Breast epithelium (tissue), 4 donors: ENCODE measurements around the gene MDN1. TPM values are rescaled to one million over a fixed set of nuclear protein-coding genes. Genes with fewer than 3 reads are reported as not detected.
"Not testable (repeated sequence)": the region's sequence is repeated elsewhere in the genome, so short reads cannot be mapped to it uniquely, and the experiment has no call there.

ENCODE experiments used
- DNase-seq, 2 donors: peaks; one replicate each; pipeline ENCODE4 v3.0.0-alpha.2; 2019; ENCODE audit warnings: low spot score in 2 of 2
- H3K27ac ChIP-seq, 2 donors: fragments of 200-600 bp; sonication (generic) in 1 of 2; one replicate each; pipeline ENCODE4 v1.5.1; 2016 to 2019; ENCODE audit warnings: mild to moderate bottlenecking in 1 of 2
- H3K27me3 ChIP-seq, 2 donors: fragments of 200-600 bp; sonication (generic) in 1 of 2; one replicate each; pipeline versions ENCODE4 v1.5.1 to v1.6.0; 2017 to 2019; ENCODE audit warnings: control low read depth in 1 of 2, mild to moderate bottlenecking in 1 of 2
- H3K36me3 ChIP-seq: fragments of 200-600 bp; one replicate; pipeline ENCODE4 v1.5.1; 2019
- H3K4me1 ChIP-seq, 2 donors: fragments of 200-600 bp; sonication (generic); one replicate each; pipeline ENCODE4 v1.5.1; 2016 to 2019; ENCODE audit warnings: control low read depth in 1 of 2
- H3K4me3 ChIP-seq, 3 donors: fragments of 200-600 bp; sonication (generic); 1 replicate in 2 of 3; 2 replicates in 1 of 3; pipeline ENCODE4 v1.5.1; 2016 to 2019; ENCODE audit warnings: mild to moderate bottlenecking in 3 of 3, moderate library complexity in 2 of 3
- H3K9me3 ChIP-seq, 2 donors: fragments of 200-600 bp; sonication (generic) in 1 of 2; one replicate each; pipeline ENCODE4 v1.5.1; 2016 to 2019; ENCODE audit warnings: control low read depth in 1 of 2
- CTCF ChIP-seq, 3 donors: fragments of 450-650 bp; IDR thresholded peaks; one replicate each; pipeline ENCODE4 v1.5.1; 2016 to 2017; ENCODE audit warnings: antibody characterized with exemption in 3 of 3, mild to moderate bottlenecking in 3 of 3, moderate library complexity in 3 of 3
- POLR2A ChIP-seq: fragments of 450-650 bp; IDR thresholded peaks from one replicate; pipeline ENCODE4 v1.6.1; 2016; ENCODE audit warnings: antibody characterized with exemption, mild to moderate bottlenecking, moderate library complexity
- POLR2AphosphoS5 ChIP-seq, 3 donors: sonication (generic); formaldehyde crosslinking; IDR thresholded peaks; one replicate each; pipeline ENCODE4 v1.6.1; 2017; ENCODE audit warnings: antibody characterized with exemption in 3 of 3
- intact Hi-C: fragments of 100-400 bp; cut with DNase I; formaldehyde crosslinking; loops from one replicate; pipeline ENCODE4 v1.15.1; 2023; ENCODE audit warnings: low total_unique reads
- total RNA-seq, 3 donors: library from RNA; depleted of rRNA; stranded (reverse); fragments of >200 nt; gene quantifications; one replicate each; pipeline ENCODE4 v1.1.0, GENCODE V29; 2016

Gene MDN1
- total RNA-seq, 3 donors from 2014 or later, result 24.6 to 38.8 (median 38.0) TPM

GRCh38 chr6:89817481-89817880 is 2.1 kb downstream of the MDN1 start:
- H3K4me1 ChIP-seq, result no peaks in the 10 kb centered on the region
- intact Hi-C loops, result no loop called here
- no peak overlapping the region for H3K4me3 ChIP-seq
- TF ChIP-seq CTCF (IDR thresholded peaks at IDR 0.05) (no peak), POLR2A (no peak), POLR2AphosphoS5 (IDR thresholded peaks at IDR 0.05) (no peak)
- H3K36me3 ChIP-seq, result no peaks in the 10 kb centered on the region
- no peaks in the 10 kb centered on the region for H3K27me3 ChIP-seq
- no peaks in the 10 kb centered on the region for H3K9me3 ChIP-seq
- no peak for DNase-seq
- H3K27ac ChIP-seq, result no peak overlapping the region

- H3K27me3 ChIP-seq, H3K4me1 ChIP-seq, H3K9me3 ChIP-seq, H3K36me3 ChIP-seq, intact Hi-C loops, DNase-seq, H3K4me3 ChIP-seq, H3K27ac ChIP-seq: not testable (repeated sequence)
Measured at GRCh38 chr6:89813422-89813821, 6.2 kb downstream of the MDN1 start.

- no peak overlapping the region for H3K27ac ChIP-seq
- TF ChIP-seq POLR2A (no peak), POLR2AphosphoS5 (IDR thresholded peaks at IDR 0.05) (no peak)
Measured at GRCh38 chr6:89807581-89807980, 12.0 kb downstream of the MDN1 start.

DNA sequence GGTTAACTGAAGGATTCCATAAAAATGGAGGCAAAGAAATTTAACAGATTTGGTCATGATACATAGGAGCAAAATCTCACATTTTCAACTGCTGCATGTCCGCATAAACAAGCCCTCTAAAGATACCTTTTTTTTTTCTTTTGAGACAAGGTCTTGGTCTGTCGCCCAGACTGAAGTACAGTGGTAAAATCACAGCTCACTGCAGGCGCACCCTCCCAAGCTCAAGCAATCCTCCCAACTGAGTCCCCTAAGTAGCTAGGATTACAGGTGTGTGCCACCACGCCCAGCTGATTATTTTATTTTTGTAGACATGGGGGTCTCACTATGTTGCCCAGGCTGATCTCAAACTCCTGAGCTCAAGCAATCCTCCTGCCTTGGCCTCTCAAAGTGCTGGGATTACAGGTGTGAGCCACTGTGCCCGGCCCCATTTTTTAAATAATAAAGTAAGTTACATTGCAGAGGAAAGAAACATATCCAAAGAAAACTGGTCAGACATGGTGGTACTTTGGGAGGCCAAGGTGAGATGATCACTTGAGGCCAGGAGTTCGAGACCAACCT is 13.7 kb downstream of the MDN1 start:
- H3K27me3 ChIP-seq, result no peaks in the 10 kb centered on the region
- H3K4me3 ChIP-seq, result no peak overlapping the region
- DNase-seq, result no peak
- intact Hi-C loops, result no loop called here
- no peak overlapping the region for H3K27ac ChIP-seq
- no peaks in the 10 kb centered on the region for H3K4me1 ChIP-seq
- H3K9me3 ChIP-seq, result no peaks in the 10 kb centered on the region
- TF ChIP-seq POLR2A (no peak), POLR2AphosphoS5 (IDR thresholded peaks at IDR 0.05) (no peak), CTCF (IDR thresholded peaks at IDR 0.05) (no peak)
- no peaks in the 10 kb centered on the region for H3K36me3 ChIP-seq

More at GRCh38 chr6:89807581-89807980, 12.0 kb downstream of the MDN1 start:
- Histone ChIP-seq H3K36me3 (no peaks in the 10 kb centered on the region), H3K4me3 (no peak overlapping the region), H3K27me3 (no peaks in the 10 kb centered on the region), H3K4me1 (no peaks in the 10 kb centered on the region), H3K9me3 (no peaks in the 10 kb centered on the region)
- intact Hi-C loops, result no loop called here
- DNase-seq, result no peak

- no peaks in the 10 kb centered on the region for H3K36me3 ChIP-seq
- H3K27me3 ChIP-seq, result no peaks in the 10 kb centered on the region
- intact Hi-C loops, result no loop called here
- H3K27ac ChIP-seq, result no peak overlapping the region
- DNase-seq, result no peak
- no peaks in the 10 kb centered on the region for H3K9me3 ChIP-seq
- no peak overlapping the region for H3K4me3 ChIP-seq
- TF ChIP-seq POLR2AphosphoS5 (IDR thresholded peaks at IDR 0.05) (no peak), POLR2A (no peak), CTCF (IDR thresholded peaks at IDR 0.05) (no peak)
- no peaks in the 10 kb centered on the region for H3K4me1 ChIP-seq
Measured at GRCh38 chr6:89803271-89803670, 16.3 kb downstream of the MDN1 start.

DNA sequence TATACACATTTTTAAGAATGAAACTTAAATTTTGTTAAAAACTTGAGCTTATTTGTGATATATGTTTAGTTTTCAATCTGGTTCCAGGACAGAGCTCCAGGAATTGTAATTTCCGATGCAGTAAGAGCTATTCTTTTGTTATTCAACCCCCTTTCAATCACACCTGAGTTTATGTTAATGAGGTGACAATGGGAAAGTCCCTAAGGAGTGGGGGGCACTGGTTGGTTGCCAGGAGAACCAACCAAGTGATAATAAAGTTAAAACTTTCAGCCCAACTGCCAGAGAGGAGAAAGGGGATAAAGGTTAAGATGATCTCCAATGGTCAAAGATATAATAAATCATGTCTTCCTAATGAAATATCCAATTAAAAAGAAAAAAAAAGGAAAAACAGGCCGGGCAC is 19.8 kb downstream of the MDN1 start:
- intact Hi-C loops, result no loop called here
- DNase-seq, result no peak
- no peaks in the 10 kb centered on the region for H3K27me3 ChIP-seq
- TF ChIP-seq POLR2A (no peak), CTCF (IDR thresholded peaks at IDR 0.05) (no peak), POLR2AphosphoS5 (IDR thresholded peaks at IDR 0.05) (no peak)
- no peak overlapping the region for H3K27ac ChIP-seq
- H3K4me1 ChIP-seq, result no peaks in the 10 kb centered on the region
- H3K9me3 ChIP-seq, result no peaks in the 10 kb centered on the region
- H3K36me3 ChIP-seq, result no peaks in the 10 kb centered on the region
- no peak overlapping the region for H3K4me3 ChIP-seq
